HG03064 (cell line): ENCODE data around the gene C19orf33.
"Not testable (repeated sequence)": the region's sequence is repeated elsewhere in the genome, so short reads cannot be mapped to it uniquely, and the experiment has no call there.

Experiments
- ATAC-seq: cut with Tn5 transposase; IDR thresholded peaks from one replicate; pipeline ENCODE4 v1.9.1; 2021; ENCODE audit warnings: low read depth; ENCODE audit not compliant: unreplicated experiment

Gene C19orf33

GRCh38 chr19:38303517-38304351 is at the start of gene C19orf33:
TSS of gene C19orf33 (plus strand) at chr19:38304251. CDS start at chr19:38304262, 11 bp downstream.
- ATAC-seq = no peak

DNA sequence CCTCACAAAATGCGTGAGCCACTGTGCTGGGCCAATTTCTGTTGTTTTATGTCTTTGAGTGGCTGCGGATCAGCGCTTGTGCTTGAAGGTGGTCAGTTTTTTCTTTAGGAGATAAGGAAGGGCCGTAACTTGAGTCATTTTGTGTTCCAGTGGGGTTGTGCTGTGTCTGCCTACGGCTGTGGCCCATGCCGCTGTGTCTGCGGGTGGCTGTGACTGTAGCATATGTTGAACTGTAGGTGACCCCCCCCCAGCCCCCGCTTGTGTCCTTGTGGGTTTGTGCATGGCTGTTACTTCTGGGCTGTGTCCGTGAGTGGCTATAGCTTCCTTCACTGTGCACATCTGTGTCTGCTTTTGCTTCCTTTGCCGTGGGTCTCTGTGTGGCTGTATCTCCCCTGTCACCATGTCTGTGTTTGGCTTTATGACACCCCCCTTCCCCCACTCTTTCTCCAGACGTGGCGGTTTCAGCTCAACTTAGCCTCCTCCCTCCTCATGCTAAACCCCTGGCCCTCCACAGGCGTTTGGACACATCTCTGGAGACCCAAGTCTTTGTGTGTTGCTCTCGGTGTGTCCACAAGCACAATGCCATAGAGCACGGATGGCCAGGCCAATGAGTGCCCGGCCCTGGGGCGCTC is 48.6 kb upstream of the C19orf33 start:
- ATAC-seq = no peak

- ATAC-seq = not testable (repeated sequence)
These were observed 42.1 kb upstream of the C19orf33 start for GRCh38 chr19:38261942-38262341.

DNA sequence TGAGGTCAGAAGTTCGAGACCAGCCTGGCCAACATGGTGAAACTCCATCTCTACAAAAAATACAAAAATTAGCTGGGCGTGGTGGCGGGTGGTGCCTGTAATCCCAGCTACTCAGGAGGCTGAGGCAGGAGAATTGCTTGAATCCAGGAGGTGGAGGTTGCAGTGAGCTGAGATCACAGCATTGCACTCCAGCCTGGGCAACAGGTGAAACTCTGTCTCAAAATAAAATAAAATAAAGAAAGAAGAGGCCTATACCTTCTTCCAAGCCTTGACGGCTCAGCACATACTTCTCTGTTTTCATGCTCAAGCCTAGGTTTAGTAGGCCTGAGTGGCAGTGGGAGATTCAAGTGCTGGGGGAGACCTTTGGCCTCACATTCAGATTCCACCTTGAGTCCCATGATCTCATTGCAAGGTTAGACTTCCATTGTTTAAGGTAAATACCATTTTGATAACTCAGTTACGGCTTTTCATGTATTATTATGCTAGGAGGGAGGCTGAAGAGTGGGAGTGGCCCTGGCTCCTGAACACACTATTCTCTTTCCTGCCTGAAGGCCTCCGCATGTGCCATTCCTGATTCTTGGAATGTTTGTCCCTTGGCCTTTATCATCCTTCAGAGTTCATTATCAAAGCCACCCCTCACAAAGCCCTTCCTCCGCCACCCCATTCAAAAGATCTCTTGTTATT is 41.3 kb upstream of the C19orf33 start:
- no peak for ATAC-seq

GRCh38 chr19:38263689-38264485 is 40.2 kb upstream of the C19orf33 start:
- no peak for ATAC-seq

DNA sequence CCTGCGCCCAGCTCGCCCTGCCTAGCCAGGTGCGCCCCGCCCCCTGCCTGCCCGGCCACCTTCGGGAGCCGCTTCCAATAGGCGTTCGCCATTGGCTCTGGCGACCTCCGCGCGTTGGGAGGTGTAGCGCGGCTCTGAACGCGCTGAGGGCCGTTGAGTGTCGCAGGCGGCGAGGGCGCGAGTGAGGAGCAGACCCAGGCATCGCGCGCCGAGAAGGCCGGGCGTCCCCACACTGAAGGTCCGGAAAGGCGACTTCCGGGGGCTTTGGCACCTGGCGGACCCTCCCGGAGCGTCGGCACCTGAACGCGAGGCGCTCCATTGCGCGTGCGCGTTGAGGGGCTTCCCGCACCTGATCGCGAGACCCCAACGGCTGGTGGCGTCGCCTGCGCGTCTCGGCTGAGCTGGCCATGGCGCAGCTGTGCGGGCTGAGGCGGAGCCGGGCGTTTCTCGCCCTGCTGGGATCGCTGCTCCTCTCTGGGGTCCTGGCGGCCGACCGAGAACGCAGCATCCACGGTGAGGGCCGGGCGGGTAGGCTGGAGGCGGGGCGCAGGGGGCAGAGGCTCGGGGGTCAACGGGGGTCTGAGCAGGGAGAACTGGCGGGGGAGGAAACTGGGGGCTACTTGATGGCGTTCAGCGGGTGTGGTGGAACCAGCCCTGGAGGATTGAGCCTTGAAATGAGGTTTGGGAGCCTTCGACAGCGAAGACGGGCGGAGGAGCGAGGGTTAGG is 39.4 kb upstream of the C19orf33 start, which contains the start of gene SPINT2:
TSS of gene SPINT2 (plus strand) at position 88 of the 727 bp plus-strand sequence. CDS start at position 408, 320 bp downstream.
- ATAC-seq = no peak

- ATAC-seq = no peak
These were observed 38.7 kb upstream of the C19orf33 start for GRCh38 chr19:38265213-38265861.

DNA sequence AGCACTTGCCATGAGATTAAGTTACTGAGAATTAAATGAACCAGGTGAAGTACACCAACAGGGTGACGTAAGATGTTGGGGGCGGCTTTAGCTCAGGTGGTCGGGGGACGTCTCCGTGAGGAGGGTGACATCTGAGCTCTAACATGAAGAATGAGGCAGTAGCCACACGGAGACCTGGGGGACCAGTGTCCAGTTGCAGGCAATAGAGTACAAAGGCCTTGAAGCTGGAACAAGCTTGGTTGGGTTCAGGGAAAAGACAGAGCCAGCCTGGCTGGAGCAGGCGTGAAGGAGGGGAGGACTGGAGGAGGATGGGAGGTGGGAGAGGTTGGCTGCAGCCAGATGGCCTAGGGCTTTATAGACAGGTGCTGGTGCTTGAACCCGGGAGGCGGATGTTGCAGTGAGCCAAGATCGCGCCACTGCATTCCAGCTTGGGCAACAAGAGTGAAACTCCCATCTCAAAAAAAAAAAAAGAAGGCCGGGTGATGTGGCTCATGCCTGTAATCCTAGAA is 38.1 kb upstream of the C19orf33 start:
- no peak for ATAC-seq

GRCh38 chr19:38266981-38267597 is 37.0 kb upstream of the C19orf33 start:
- no peak for ATAC-seq

GRCh38 chr19:38267761-38268483 is 36.1 kb upstream of the C19orf33 start:
- no peak for ATAC-seq

GRCh38 chr19:38268539-38268938 is 35.5 kb upstream of the C19orf33 start:
- ATAC-seq = no peak

- ATAC-seq = no peak
These were observed 33.4 kb upstream of the C19orf33 start for GRCh38 chr19:38270587-38271167.

- no peak for ATAC-seq
These were observed 30.6 kb upstream of the C19orf33 start for GRCh38 chr19:38273499-38273898.

DNA sequence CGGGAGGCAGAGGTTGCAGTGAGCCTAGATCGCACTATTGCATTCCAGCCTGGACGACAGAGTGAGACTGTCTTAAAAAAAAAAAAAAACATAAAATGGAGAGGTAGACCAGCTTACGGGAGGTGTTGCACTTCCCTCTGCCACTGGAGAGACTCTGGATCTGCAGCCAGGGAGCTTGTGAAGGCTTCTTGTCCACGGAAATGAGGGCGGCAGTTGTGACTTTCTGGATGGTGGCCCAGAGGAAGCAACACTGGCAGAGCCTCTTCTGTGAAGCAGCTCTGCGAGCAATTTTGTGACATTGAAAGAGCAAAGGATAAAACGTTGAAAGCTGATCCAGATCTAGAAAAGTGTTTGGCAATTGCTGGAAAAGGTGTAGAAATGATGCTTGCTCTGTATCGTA is 29.3 kb upstream of the C19orf33 start:
- no peak for ATAC-seq

- no peak for ATAC-seq
These were observed 27.0 kb upstream of the C19orf33 start for GRCh38 chr19:38276942-38277517.

DNA sequence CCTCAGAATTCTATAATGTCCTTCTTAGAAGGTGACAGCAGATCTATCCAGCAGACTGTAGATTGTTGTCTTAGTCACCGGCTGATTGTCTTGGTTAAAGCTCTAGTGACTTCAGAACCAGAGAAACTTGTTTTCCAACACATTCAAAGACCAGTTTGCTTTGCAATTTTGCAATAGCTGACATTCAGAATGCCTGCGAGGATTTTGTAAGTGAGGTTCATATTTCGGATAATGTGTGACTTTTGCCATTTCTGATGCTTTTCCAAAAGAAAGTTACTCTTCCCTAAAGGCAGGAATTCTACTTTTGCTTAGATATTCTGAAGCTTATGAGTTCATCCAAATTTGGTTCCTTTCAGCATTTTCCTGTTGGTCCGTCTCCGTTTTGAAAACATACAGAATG is 26.5 kb upstream of the C19orf33 start:
- ATAC-seq = no peak

DNA sequence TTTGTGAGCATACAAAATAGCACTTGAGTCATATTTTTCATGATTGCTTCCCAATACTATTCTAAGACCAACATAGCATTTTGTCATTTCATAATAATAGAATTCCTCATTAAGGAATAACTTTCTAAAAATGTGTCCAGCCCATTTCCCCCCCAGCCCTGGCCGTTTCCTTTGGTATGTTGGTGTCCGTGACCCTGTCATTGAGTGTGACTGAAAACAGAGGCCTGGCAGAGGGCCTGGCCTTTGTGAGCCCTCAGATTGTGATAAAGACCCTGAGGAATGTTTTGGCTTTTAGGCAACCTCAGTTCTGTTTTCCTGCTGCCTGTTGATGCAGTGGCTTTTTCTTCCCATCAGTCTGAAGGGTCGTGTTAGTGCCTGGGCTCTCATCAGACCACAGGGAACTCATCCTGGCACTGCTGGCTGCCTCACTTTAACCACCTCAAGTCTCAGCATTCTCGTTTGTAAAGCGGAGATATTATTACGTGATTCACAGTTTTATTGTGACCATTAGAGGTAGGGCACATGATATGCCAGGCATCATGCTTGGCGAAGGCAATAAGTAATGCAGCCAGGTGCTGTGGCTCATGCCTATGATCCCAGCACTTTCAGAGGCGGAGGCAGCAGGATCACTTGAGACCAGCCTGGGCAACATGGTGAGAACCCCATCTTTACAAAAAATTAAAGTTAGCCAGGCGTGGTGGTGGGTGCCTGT is 25.9 kb upstream of the C19orf33 start:
- ATAC-seq = no peak
